Measurements from ENCODE around the gene DRAP1.

Gene DRAP1

GRCh38 chr11:65919141-65919572, at the start of gene DRAP1:
Gene DRAP1, plus strand, starts transcription at chr11:65919426. Its CDS starts 76 bp downstream, at chr11:65919502.
- peak; percentile 97 for DNase-seq

DNA sequence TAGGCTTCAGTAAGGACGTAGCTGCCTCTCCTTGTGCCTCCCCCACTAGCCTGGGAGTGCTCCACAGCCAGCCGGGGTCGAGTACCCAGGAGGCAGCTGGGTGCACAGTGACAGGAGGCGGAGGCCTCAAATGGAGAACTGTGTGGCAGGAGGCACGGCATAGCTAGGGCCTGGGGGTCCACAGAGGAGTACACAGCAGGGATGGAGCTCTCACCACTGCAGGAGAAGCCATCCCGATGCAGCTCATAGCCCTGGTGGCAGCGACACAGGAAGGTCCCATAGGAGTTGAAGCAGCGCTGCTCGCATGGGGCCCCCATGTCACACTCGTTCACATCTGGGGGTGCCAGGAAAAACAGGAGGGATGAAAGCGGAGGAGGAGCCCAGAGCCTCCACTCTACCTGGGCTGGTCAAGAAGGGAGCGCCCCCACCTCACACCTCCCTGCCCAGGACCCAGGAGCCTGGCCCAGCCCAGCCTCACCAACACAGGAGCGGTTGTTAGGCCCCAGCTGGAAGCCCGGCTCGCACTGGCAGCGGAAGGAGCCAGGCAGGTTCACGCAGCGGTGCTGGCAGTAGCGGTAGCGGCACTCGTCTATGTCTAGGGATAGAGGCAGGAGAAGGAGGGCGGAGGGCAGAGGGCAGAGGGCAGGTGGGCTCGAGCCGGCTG, 49.5 kb upstream of the DRAP1 start:
- peak; percentile 56 for DNase-seq

GRCh38 chr11:65870307-65870658, 48.9 kb upstream of the DRAP1 start:
- no peak for DNase-seq

DNA sequence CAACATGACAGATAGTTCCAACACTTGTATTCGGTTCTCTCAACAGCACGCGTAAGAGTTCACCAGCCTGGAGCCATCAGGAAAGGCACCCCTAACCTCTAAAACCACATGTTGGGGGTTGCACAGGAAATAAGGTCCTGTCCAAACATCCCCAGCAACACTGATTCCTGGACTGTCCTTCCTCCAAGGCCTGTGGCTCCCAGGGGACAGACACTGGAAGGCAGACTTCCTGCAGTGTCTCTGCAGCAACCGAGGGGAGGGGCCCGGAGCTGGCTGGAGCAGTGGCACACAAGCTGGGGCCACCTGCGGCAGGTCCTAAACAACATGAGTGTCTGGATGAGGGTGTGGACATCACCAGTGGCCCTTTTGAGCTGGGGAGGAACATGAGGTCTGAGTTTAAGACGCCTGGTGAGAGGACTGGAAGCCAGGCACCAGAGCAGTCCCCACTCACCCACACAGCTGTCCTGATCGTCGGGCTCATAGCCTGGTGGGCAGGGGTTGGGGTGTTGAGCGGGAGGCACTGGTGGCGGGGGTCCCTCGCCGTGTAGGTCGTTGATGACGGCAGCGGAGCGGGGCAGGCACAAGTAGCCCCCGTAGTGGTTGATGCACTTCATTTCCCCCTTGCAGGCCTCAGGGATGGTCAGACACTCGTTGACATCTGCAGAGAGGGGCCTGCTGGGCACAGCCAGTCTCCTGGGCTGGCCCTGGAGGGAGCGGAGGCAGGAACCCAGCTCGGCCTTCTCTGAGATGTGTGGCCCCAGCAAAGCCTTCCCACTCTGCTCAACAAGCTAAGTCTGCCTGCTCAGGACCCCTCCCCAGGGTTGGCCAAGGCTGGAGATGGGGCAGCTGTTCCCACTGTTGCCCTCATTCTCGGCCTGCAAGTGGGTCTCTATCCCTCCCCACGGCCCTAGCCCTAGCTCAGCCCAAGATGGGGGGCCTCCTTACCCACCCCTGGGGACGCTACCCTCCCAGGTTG, 48.2 kb upstream of the DRAP1 start:
- no peak for DNase-seq

GRCh38 chr11:65871811-65872548, 47.2 kb upstream of the DRAP1 start:
- DNase-seq, result no peak

GRCh38 chr11:65872586-65873317, 46.5 kb upstream of the DRAP1 start, which contains the start of gene EFEMP2:
Gene EFEMP2, minus strand, starts transcription at chr11:65872800. Its CDS starts 446 bp downstream, at chr11:65872354.
- no peak for DNase-seq

DNA sequence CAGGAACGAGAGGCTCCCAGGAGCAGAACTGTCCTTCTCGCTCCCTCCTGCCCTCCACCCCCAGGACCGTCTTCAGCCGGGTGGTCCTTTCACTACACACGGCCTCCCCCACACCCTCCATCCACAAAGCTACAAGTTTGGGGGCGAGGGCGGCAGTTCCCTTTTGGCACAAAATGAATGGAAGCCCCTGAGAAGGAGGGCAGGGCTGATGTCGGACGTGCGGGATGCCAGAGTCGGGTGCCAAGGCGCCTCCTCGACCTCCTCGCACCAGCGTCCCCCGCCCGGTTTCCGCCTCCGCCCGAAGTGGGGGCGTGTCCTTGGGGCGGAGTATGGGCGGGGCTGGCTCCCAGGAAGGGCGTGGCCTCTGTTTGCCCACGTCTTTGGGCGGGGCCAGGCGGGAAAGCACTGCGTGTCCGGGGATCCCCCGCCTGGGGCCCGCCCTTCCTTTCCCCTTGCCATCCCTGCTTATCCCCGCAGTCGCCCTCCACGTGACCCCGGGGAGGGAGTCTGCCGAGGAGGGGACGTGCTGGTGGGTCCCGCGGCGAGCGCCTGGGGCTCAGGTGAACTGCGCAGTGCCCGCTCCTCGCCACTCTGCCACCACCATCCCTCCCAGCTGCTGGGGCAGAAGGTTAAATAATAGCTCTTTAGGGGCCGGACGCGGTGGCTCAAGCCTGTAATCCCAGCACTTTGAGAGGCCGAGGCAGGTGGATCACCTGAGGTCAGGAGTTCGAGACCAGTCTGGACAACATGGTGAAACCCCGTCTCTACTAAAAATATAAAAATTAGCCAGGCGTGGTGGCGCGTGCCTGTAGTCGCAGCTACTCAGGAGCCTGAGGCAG, 45.7 kb upstream of the DRAP1 start:
- peak; percentile 88 for DNase-seq

GRCh38 chr11:65879617-65880016, 39.6 kb upstream of the DRAP1 start, which contains the start of gene CTSW:
Gene CTSW, plus strand, starts transcription at chr11:65879837. Its CDS starts 18 bp downstream, at chr11:65879855.
- DNase-seq, result no peak

DNA sequence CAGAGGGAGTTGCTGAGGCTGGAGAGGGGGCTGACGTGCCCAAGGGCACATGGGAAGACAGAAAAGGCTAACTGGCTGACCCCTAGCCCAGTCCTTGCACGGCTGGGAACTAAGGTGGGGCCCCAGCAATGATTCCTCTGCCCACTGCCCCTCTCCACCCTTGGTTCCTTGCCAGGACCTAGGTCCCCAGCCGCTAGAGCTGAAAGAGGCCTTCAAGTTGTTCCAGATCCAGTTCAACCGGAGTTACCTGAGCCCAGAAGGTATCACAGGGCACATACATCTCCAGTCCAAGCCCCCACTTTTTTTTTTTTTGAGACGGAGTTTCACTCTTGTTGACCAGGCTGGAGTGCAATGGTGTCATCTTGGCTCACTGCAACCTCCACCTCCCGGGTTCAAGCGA, 39.2 kb upstream of the DRAP1 start:
- DNase-seq, result no peak

- no peak for DNase-seq
Observed at GRCh38 chr11:65880844-65881421, 38.3 kb upstream of the DRAP1 start.

DNA sequence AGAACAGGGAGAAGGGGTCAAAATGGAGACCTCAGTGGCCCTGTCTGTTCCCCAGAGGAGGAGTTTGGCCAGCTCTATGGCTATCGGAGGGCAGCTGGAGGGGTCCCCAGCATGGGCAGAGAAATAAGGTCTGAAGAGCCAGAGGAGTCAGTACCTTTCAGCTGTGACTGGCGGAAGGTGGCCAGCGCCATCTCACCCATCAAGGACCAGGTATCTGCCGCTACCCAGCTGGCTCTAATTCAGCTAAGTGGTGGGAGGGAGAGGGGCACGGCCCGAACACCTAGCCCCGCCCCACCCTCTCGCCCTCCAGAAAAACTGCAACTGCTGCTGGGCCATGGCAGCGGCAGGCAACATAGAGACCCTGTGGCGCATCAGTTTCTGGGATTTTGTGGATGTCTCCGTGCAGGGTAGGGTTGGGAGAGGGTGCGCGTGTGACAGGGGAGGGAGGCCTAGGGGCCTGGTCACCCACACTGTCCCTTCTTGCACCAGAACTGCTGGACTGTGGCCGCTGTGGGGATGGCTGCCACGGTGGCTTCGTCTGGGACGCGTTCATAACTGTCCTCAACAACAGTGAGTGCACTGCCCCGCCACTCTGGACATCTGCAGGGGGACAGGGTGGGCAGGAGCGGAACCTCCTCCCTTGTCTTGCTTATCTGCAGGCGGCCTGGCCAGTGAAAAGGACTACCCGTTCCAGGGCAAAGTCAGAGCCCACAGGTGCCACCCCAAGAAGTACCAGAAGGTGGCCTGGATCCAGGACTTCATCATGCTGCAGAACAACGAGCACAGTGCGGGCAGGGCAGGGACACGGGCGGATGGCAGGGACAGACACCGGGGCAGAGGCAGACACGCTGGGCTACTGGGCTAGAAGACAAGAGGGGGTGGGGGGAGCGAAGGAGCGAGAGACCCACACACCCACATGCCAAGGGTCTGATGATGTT, 36.8 kb upstream of the DRAP1 start:
- DNase-seq, result no peak

DNA sequence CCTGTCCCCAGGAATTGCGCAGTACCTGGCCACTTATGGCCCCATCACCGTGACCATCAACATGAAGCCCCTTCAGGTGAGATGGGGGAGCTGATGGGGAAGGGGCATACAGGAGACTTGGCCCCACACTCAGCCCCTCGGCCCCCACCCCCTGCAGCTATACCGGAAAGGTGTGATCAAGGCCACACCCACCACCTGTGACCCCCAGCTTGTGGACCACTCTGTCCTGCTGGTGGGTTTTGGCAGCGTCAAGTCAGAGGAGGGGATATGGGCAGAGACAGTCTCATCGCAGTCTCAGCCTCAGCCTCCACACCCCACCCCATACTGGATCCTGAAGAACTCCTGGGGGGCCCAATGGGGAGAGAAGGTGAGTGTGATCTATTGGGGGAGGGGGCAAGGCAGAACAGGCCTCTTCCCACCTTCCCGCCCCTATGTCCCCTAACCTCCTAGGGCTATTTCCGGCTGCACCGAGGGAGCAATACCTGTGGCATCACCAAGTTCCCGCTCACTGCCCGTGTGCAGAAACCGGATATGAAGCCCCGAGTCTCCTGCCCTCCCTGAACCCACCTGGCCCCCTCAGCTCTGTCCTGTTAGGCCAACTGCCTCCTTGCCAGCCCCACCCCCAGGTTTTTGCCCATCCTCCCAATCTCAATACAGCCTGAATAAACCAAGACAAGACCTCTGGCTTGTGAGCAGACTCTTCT, 36.0 kb upstream of the DRAP1 start:
- no peak for DNase-seq

- no peak for DNase-seq
Observed at GRCh38 chr11:65883786-65884715, 35.2 kb upstream of the DRAP1 start.

- peak; percentile 49 for DNase-seq
Observed at GRCh38 chr11:65884716-65885092, 34.5 kb upstream of the DRAP1 start.

GRCh38 chr11:65885231-65885630, 34.0 kb upstream of the DRAP1 start:
- DNase-seq, result no peak

DNA sequence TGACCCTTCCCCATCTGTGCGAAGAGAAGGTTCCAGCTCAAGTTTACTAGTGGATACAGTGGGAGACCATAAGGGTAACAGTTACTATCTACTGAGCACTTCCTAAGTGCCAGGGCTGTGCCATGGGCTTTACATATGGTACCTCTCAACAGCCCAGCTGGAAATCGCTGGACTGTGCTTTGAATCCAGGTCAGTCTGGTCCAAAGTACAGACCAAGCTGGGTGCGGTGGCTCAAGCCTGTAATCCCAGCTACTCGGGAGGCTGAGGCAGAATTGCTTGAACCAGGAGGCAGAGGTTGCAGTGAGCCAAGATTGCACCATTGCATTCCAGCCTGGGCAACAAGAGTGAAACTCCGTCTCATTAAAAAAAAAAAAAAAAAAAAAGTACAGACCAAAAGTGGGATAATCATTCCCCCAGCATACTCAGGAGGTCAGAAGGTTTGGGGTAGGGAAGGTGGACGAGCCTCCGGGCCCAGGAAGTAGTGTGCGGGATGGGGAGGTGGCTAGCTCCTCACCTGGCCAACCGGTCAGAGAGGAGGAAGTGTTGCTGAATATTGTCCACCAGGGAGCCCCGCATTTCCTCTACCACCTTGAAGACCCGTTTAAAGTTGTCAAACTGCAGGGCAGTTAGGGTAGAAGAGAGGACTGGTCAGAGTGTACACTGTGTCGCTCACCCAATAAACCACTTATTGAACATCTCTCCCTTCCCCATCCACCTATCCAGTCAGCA, 33.3 kb upstream of the DRAP1 start:
- DNase-seq, result no peak
